ENCODE data around the gene GSDME. TPM values are rescaled to one million over a fixed set of nuclear protein-coding genes. Genes with fewer than 3 reads are reported as not detected.
A peak's percentile ranks its signal among the peaks of the same experiment; 100 is the strongest.

The GSDME gene
- total RNA-seq, 5 donors from 2014 or later (not counting 1 experiment from before 2014, with no cell fraction given), result 0.38 to 1.1 (median 0.46) TPM; not detected in 1

GRCh38 chr7:24717247-24717622 is 40.0 kb downstream of the GSDME start:
- H3K36me3 Mint-ChIP-seq, result no peaks in the 10 kb centered on the region
- no peaks in the 10 kb centered on the region for H3K36me3 ChIP-seq (ENCODE audit: control insufficient read depth in 2 of 2, extremely low read depth in 1 of 2, insufficient read depth in 1 of 2, low read length in 1 of 2)
- no peak overlapping the region for H3K27ac ChIP-seq (ENCODE audit: low read length)
- 91% methylated on average over 8 of the region's 14 CpGs for WGBS (ENCODE audit: insufficient coverage)
- H3K27ac Mint-ChIP-seq, result no peak overlapping the region
- peaks cover 0 to 9% (median 7%) of the 10 kb centered on the region in 3 donors for H3K4me1 Mint-ChIP-seq
- no peaks in the 10 kb centered on the region for H3K9me3 ChIP-seq
- H3K27me3 ChIP-seq (replicated peaks in 1 of 2; ENCODE audit: control insufficient read depth in 2 of 2, extremely low read depth in 1 of 2, insufficient read depth in 2 of 2, low read length in 1 of 2), result peaks cover 0 to 41% of the 10 kb centered on the region in 2 experiments
- POLR2A ChIA-PET, result no interaction called here
- no peaks in the 10 kb centered on the region for H3K9me3 Mint-ChIP-seq
- CTCF ChIA-PET, result no interaction called here
- peaks cover 0 to 2% of the 10 kb centered on the region in 2 experiments for H3K4me1 ChIP-seq (ENCODE audit: control insufficient read depth in 1 of 2, extremely low read depth in 1 of 2, insufficient read depth in 2 of 2, low read length in 2 of 2)
- H3K4me3 Mint-ChIP-seq, result no peak overlapping the region
- DNase-seq, result no peak
- no peak overlapping the region for H3K4me3 ChIP-seq (ENCODE audit: control insufficient read depth in 1 of 2, extremely low read depth in 1 of 2, low read length in 1 of 2)
- ATAC-seq (replicated peaks in 1 of 4), result no peak
- peaks cover 21 to 38% of the 10 kb centered on the region in 2 donors for H3K27me3 Mint-ChIP-seq

- 90% methylated on average over 5 of the region's 9 CpGs for WGBS (ENCODE audit: insufficient coverage)
- Mint-ChIP-seq H3K27me3 (peaks cover 21 to 38% of the 10 kb centered on the region in 2 donors), H3K9me3 (no peaks in the 10 kb centered on the region), H3K36me3 (no peaks in the 10 kb centered on the region), H3K4me1 (peaks cover 0 to 9% (median 7%) of the 10 kb centered on the region in 3 donors), H3K27ac (no peak overlapping the region), H3K4me3 (no peak overlapping the region)
- Histone ChIP-seq H3K27me3 (replicated peaks in 1 of 2; ENCODE audit: control insufficient read depth in 2 of 2, extremely low read depth in 1 of 2, insufficient read depth in 2 of 2, low read length in 1 of 2) (peaks cover 0 to 43% of the 10 kb centered on the region in 2 experiments), H3K27ac (ENCODE audit: low read length) (no peak overlapping the region), H3K36me3 (ENCODE audit: control insufficient read depth in 2 of 2, extremely low read depth in 1 of 2, insufficient read depth in 1 of 2, low read length in 1 of 2) (no peaks in the 10 kb centered on the region), H3K9me3 (no peaks in the 10 kb centered on the region), H3K4me3 (ENCODE audit: control insufficient read depth in 1 of 2, extremely low read depth in 1 of 2, low read length in 1 of 2) (no peak overlapping the region), H3K4me1 (ENCODE audit: control insufficient read depth in 1 of 2, extremely low read depth in 1 of 2, insufficient read depth in 2 of 2, low read length in 2 of 2) (peaks cover 0 to 2% of the 10 kb centered on the region in 2 experiments)
- DNase-seq, result no peak
- ChIA-PET CTCF (no interaction called here), POLR2A (no interaction called here)
- ATAC-seq (replicated peaks in 1 of 4), result no peak
Measured at GRCh38 chr7:24716480-24717246, 40.6 kb downstream of the GSDME start.

GRCh38 chr7:24715661-24716479 is 41.4 kb downstream of the GSDME start:
- Histone ChIP-seq H3K9me3 (no peaks in the 10 kb centered on the region), H3K4me1 (ENCODE audit: control insufficient read depth in 1 of 2, extremely low read depth in 1 of 2, insufficient read depth in 2 of 2, low read length in 2 of 2) (peaks cover 0 to 2% of the 10 kb centered on the region in 2 experiments), H3K4me3 (ENCODE audit: control insufficient read depth in 1 of 2, extremely low read depth in 1 of 2, low read length in 1 of 2) (no peak overlapping the region), H3K27ac (ENCODE audit: low read length) (no peak overlapping the region), H3K36me3 (ENCODE audit: control insufficient read depth in 2 of 2, extremely low read depth in 1 of 2, insufficient read depth in 1 of 2, low read length in 1 of 2) (no peaks in the 10 kb centered on the region), H3K27me3 (replicated peaks in 1 of 2; ENCODE audit: control insufficient read depth in 2 of 2, extremely low read depth in 1 of 2, insufficient read depth in 2 of 2, low read length in 1 of 2) (peaks cover 0 to 38% of the 10 kb centered on the region in 2 experiments)
- peak in 1 of 35 experiments; percentile 8 for DNase-seq
- no peaks in the 10 kb centered on the region for H3K9me3 Mint-ChIP-seq
- H3K27ac Mint-ChIP-seq, result no peak overlapping the region
- ChIA-PET POLR2A (no interaction called here), CTCF (no interaction called here)
- H3K4me3 Mint-ChIP-seq, result no peak overlapping the region
- 29% methylated on average over 14 of the region's 16 CpGs for WGBS (ENCODE audit: insufficient coverage)
- H3K27me3 Mint-ChIP-seq, result peaks cover 21 to 38% of the 10 kb centered on the region in 2 donors
- no peak for ATAC-seq (replicated peaks in 1 of 4)
- H3K36me3 Mint-ChIP-seq, result no peaks in the 10 kb centered on the region
- peaks cover 0 to 9% (median 7%) of the 10 kb centered on the region in 3 donors for H3K4me1 Mint-ChIP-seq

DNA sequence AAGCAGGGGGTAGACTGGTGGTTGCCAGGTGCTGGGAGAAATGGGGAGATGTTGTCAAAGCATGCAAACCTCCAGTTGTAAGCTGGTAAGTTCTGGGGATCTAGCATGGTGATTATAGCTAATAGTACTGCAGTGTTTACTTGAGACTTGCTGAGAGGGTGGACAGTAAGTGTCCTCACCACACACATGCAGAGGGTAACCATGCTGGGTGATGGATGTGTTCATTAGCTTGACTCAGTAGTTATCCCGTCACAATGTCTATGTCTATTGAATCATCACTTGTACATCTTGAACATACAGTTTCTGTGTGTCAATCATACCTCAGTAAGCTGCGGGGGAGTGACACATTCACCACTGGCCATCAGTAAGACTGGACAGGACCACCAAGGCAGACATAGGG is 42.1 kb downstream of the GSDME start:
- ChIA-PET POLR2A (no interaction called here), CTCF (no interaction called here)
- Mint-ChIP-seq H3K27me3 (peaks cover 21 to 38% of the 10 kb centered on the region in 2 donors), H3K9me3 (no peaks in the 10 kb centered on the region), H3K27ac (no peak overlapping the region), H3K36me3 (no peaks in the 10 kb centered on the region), H3K4me1 (peaks cover 0 to 9% (median 7%) of the 10 kb centered on the region in 3 donors), H3K4me3 (no peak overlapping the region)
- ATAC-seq (replicated peaks in 1 of 4), result no peak
- no peak for DNase-seq
- Histone ChIP-seq H3K4me3 (ENCODE audit: control insufficient read depth in 1 of 2, extremely low read depth in 1 of 2, low read length in 1 of 2) (no peak overlapping the region), H3K36me3 (ENCODE audit: control insufficient read depth in 2 of 2, extremely low read depth in 1 of 2, insufficient read depth in 1 of 2, low read length in 1 of 2) (no peaks in the 10 kb centered on the region), H3K9me3 (no peaks in the 10 kb centered on the region), H3K4me1 (ENCODE audit: control insufficient read depth in 1 of 2, extremely low read depth in 1 of 2, insufficient read depth in 2 of 2, low read length in 2 of 2) (peaks cover 0 to 2% of the 10 kb centered on the region in 2 experiments), H3K27ac (ENCODE audit: low read length) (no peak overlapping the region), H3K27me3 (replicated peaks in 1 of 2; ENCODE audit: control insufficient read depth in 2 of 2, extremely low read depth in 1 of 2, insufficient read depth in 2 of 2, low read length in 1 of 2) (peaks cover 0 to 38% of the 10 kb centered on the region in 2 experiments)
- 100% methylated on average over 1 of the region's 2 CpGs for WGBS (ENCODE audit: insufficient coverage)

DNA sequence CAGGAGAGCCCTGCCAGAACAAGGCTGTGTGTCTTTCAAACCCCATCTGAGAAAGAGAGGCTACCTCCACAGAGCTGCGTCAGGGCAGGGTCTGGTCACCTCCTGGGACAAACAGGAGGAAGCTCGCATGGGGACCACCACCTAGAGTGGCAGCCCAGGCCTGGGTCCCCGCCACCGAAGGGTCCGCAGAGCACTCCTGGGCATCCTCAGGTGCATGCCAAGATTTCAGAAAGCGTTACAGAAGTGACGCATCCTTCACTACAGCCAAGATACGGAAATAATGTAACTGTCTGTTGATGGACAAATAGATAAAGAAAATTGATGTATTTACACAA is 42.6 kb downstream of the GSDME start:
- no peak overlapping the region for H3K27ac ChIP-seq (ENCODE audit: low read length)
- H3K9me3 ChIP-seq, result no peaks in the 10 kb centered on the region
- Mint-ChIP-seq H3K4me1 (peaks cover 0 to 9% (median 7%) of the 10 kb centered on the region in 3 donors), H3K27me3 (peaks cover 21 to 38% of the 10 kb centered on the region in 2 donors), H3K27ac (no peak overlapping the region), H3K4me3 (no peak overlapping the region), H3K9me3 (no peaks in the 10 kb centered on the region), H3K36me3 (no peaks in the 10 kb centered on the region)
- no peak for DNase-seq
- peaks cover 0 to 2% of the 10 kb centered on the region in 2 experiments for H3K4me1 ChIP-seq (ENCODE audit: control insufficient read depth in 1 of 2, extremely low read depth in 1 of 2, insufficient read depth in 2 of 2, low read length in 2 of 2)
- H3K4me3 ChIP-seq (ENCODE audit: control insufficient read depth in 1 of 2, extremely low read depth in 1 of 2, low read length in 1 of 2), result no peak overlapping the region
- ChIA-PET CTCF (no interaction called here), POLR2A (no interaction called here)
- ATAC-seq (replicated peaks in 1 of 4), result no peak
- peaks cover 0 to 40% of the 10 kb centered on the region in 2 experiments for H3K27me3 ChIP-seq (replicated peaks in 1 of 2; ENCODE audit: control insufficient read depth in 2 of 2, extremely low read depth in 1 of 2, insufficient read depth in 2 of 2, low read length in 1 of 2)
- 100% methylated on average over 5 of the region's 8 CpGs for WGBS (ENCODE audit: insufficient coverage)
- no peaks in the 10 kb centered on the region for H3K36me3 ChIP-seq (ENCODE audit: control insufficient read depth in 2 of 2, extremely low read depth in 1 of 2, insufficient read depth in 1 of 2, low read length in 1 of 2)

GRCh38 chr7:24713850-24714675 is 43.2 kb downstream of the GSDME start:
- Histone ChIP-seq H3K4me1 (ENCODE audit: control insufficient read depth in 1 of 2, extremely low read depth in 1 of 2, insufficient read depth in 2 of 2, low read length in 2 of 2) (peaks cover 0 to 2% of the 10 kb centered on the region in 2 experiments), H3K27ac (ENCODE audit: low read length) (no peak overlapping the region), H3K36me3 (ENCODE audit: control insufficient read depth in 2 of 2, extremely low read depth in 1 of 2, insufficient read depth in 1 of 2, low read length in 1 of 2) (no peaks in the 10 kb centered on the region), H3K4me3 (ENCODE audit: control insufficient read depth in 1 of 2, extremely low read depth in 1 of 2, low read length in 1 of 2) (no peak overlapping the region), H3K9me3 (no peaks in the 10 kb centered on the region), H3K27me3 (replicated peaks in 1 of 2; ENCODE audit: control insufficient read depth in 2 of 2, extremely low read depth in 1 of 2, insufficient read depth in 2 of 2, low read length in 1 of 2) (peaks cover 0 to 40% of the 10 kb centered on the region in 2 experiments)
- no peaks in the 10 kb centered on the region for H3K9me3 Mint-ChIP-seq
- H3K27me3 Mint-ChIP-seq, result peaks cover 21 to 34% of the 10 kb centered on the region in 2 donors
- no peak for ATAC-seq (replicated peaks in 1 of 4)
- 90% methylated on average over 10 of the region's 14 CpGs for WGBS (ENCODE audit: insufficient coverage)
- no peak overlapping the region for H3K27ac Mint-ChIP-seq
- CTCF ChIA-PET, result no interaction called here
- peaks cover 0 to 9% (median 7%) of the 10 kb centered on the region in 3 donors for H3K4me1 Mint-ChIP-seq
- H3K4me3 Mint-ChIP-seq, result no peak overlapping the region
- no peaks in the 10 kb centered on the region for H3K36me3 Mint-ChIP-seq
- no peak for DNase-seq
- POLR2A ChIA-PET, result no interaction called here
